HEK293 (cell line): ENCODE results near the gene GPR155.

Source experiments
- CTCF ChIA-PET: fragments of 350-600 bp; formaldehyde crosslinking; extraction: SDS; loops from one replicate; lab custom pipeline; 2021; ENCODE audit warnings: antibody characterized with exemption; lab: Yijun Ruan, JAX
- POLR2A ChIA-PET: fragments of 300-600 bp; formaldehyde crosslinking; extraction: SDS; loops from one replicate; lab custom pipeline; 2020; ENCODE audit warnings: antibody characterized with exemption, inconsistent platforms; lab: Yijun Ruan, JAX
- H3K27ac ChIP-seq: fragments of 200-500 bp; sonication (Bioruptor generic); 2 replicates; pipeline ENCODE4 v1.5.1; 2014; ENCODE audit warnings: low read depth, low read length, control low read depth, inconsistent platforms; ENCODE audit errors: extremely low read depth
- H3K36me3 ChIP-seq, 2 experiments: fragments of 200-500 bp in 1 of 2; sonication (Bioruptor generic) in 1 of 2; 1 replicate in 1 of 2; 2 replicates in 1 of 2; pipeline ENCODE4 v1.5.1; 2014 to 2017; ENCODE audit warnings: inconsistent platforms in 2 of 2, low read length in 2 of 2; ENCODE audit not compliant: control insufficient read depth in 2 of 2, insufficient read depth in 1 of 2
- H3K4me1 ChIP-seq: fragments of 200-500 bp; sonication (Bioruptor generic); 2 replicates; pipeline ENCODE4 v1.5.1; 2014; ENCODE audit warnings: mild to moderate bottlenecking, low read length, inconsistent platforms; ENCODE audit not compliant: control insufficient read depth, insufficient read depth
- H3K4me3 ChIP-seq: 2 replicates; pipeline ENCODE4 v1.5.1; 2011; ENCODE audit warnings: low read depth, mild to moderate bottlenecking, control low read depth, low read length, moderate library complexity
- H3K9me3 ChIP-seq: fragments of 200-500 bp; sonication (Bioruptor generic); 2 replicates; pipeline ENCODE4 v1.5.1; 2014; ENCODE audit warnings: low read depth, low read length, inconsistent platforms; ENCODE audit not compliant: control insufficient read depth, insufficient read depth
- BCL11A ChIP-seq: fragments of 450-650 bp; formaldehyde crosslinking; IDR thresholded peaks from 2 replicates; pipeline ENCODE4 v1.5.1; 2016; ENCODE audit warnings: low read depth, missing biosample characterization, missing genetic modification characterization
- HOXC10 ChIP-seq: sonication (generic); formaldehyde crosslinking; IDR thresholded peaks from 2 replicates; pipeline ENCODE4 v1.8.1; 2023; ENCODE audit warnings: mild to moderate bottlenecking, missing genetic modification reagents
- KLF8 ChIP-seq: fragments of 450-650 bp; formaldehyde crosslinking; IDR thresholded peaks from 2 replicates; pipeline ENCODE4 v1.5.1; 2016; ENCODE audit warnings: missing biosample characterization, missing genetic modification characterization
- YY1 ChIP-seq: fragments of 450-650 bp; formaldehyde crosslinking; IDR thresholded peaks from 2 replicates; pipeline ENCODE4 v1.5.1; 2018; ENCODE audit warnings: missing biosample characterization, missing genetic modification characterization
- ZFP69B ChIP-seq: fragments of 450-650 bp; formaldehyde crosslinking; IDR thresholded peaks from 2 replicates; pipeline ENCODE4 v1.5.1; 2016; ENCODE audit warnings: missing biosample characterization, missing genetic modification characterization
- ZNF114 ChIP-seq: fragments of 450-650 bp; formaldehyde crosslinking; IDR thresholded peaks from 2 replicates; pipeline ENCODE4 v1.5.0; 2017; ENCODE audit warnings: missing biosample characterization, missing genetic modification characterization
- ZNF155 ChIP-seq: fragments of 450-650 bp; formaldehyde crosslinking; IDR thresholded peaks from 2 replicates; pipeline ENCODE4 v1.5.1; 2016; ENCODE audit warnings: missing biosample characterization, missing genetic modification characterization
- ZNF223 ChIP-seq: fragments of 450-650 bp; formaldehyde crosslinking; IDR thresholded peaks from 2 replicates; pipeline ENCODE4 v1.5.1; 2016; ENCODE audit warnings: missing biosample characterization, missing genetic modification characterization
- ZNF292 ChIP-seq: fragments of 450-650 bp; formaldehyde crosslinking; IDR thresholded peaks from 2 replicates; pipeline ENCODE4 v1.5.1; 2016; ENCODE audit warnings: low read depth, missing biosample characterization, missing genetic modification characterization, borderline replicate concordance
- ZNF354C ChIP-seq: fragments of 450-650 bp; formaldehyde crosslinking; IDR thresholded peaks from 2 replicates; pipeline ENCODE4 v1.5.1; 2016; ENCODE audit warnings: missing biosample characterization, missing genetic modification characterization, low read depth, borderline replicate concordance
- ZNF548 ChIP-seq: fragments of 450-650 bp; formaldehyde crosslinking; IDR thresholded peaks from 2 replicates; pipeline ENCODE4 v1.5.1; 2016; ENCODE audit warnings: missing biosample characterization, missing genetic modification characterization
- ZNF561 ChIP-seq: fragments of 450-650 bp; IDR thresholded peaks from 2 replicates; pipeline ENCODE4 v1.5.1; 2018; ENCODE audit warnings: missing biosample characterization, missing genetic modification characterization, borderline replicate concordance
- ZNF677 ChIP-seq: fragments of 450-650 bp; IDR thresholded peaks from 2 replicates; pipeline ENCODE4 v1.5.0; 2018; ENCODE audit warnings: missing biosample characterization, mild to moderate bottlenecking, missing genetic modification characterization, moderate library complexity
- ZNF776 ChIP-seq: fragments of 450-650 bp; formaldehyde crosslinking; IDR thresholded peaks from 2 replicates; pipeline ENCODE4 v1.5.0; 2017; ENCODE audit warnings: missing biosample characterization, missing genetic modification characterization, borderline replicate concordance
- ZXDB ChIP-seq: fragments of 450-650 bp; formaldehyde crosslinking; IDR thresholded peaks from 2 replicates; pipeline ENCODE4 v1.5.1; 2016; ENCODE audit warnings: missing biosample characterization, missing genetic modification characterization
- TF ChIP-seq, protein P1 (sequence below): fragments of 450-650 bp; formaldehyde crosslinking; IDR thresholded peaks from 2 replicates; pipeline ENCODE4 v1.5.1; 2016; ENCODE audit warnings: missing biosample characterization, missing genetic modification characterization
- TF ChIP-seq, protein P2 (sequence below): fragments of 450-650 bp; formaldehyde crosslinking; conservative IDR thresholded peaks from 2 replicates; pipeline ENCODE4 v1.5.1; 2016; ENCODE audit warnings: low read depth, missing biosample characterization, missing genetic modification characterization
- TF ChIP-seq, protein P3 (sequence below): fragments of 450-650 bp; formaldehyde crosslinking; IDR thresholded peaks from 2 replicates; pipeline ENCODE4 v1.5.1; 2016; ENCODE audit warnings: missing biosample characterization, missing genetic modification characterization

Gene GPR155

DNA sequence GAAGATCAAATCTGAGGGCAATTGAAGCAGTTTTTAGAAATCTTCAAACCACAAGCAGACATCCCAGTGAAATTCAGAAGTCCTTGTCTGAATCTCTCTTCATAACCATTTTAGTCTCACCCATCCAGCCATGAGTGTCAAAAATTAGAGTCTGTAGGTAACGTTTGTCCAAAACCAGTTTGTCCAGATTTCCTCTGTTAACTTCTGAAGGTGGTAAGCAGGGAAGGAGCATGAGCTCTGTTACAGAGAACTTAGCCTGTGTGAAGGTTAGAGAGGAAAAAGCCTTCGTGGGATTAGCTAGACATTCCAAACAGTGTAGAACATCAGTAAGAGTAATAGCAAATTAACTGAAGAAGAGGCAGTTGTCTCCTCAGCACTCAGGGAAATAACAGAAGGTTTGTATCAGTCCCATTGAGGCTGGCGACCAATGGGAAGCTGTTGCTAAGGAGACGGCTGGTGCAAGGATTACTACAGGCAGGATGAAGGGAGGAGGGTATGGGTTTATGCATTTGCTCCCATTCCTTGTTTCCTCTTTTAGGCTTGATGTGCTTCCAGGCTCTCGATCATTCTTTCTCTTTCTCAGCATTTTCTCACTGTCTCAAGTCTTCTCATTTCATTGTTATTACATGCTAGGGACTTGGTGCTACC is 8.7 kb upstream of the GPR155 start:
- Histone ChIP-seq H3K27ac (no peak overlapping the region), H3K36me3 (no peaks in the 10 kb centered on the region), H3K9me3 (no peaks in the 10 kb centered on the region), H3K4me1 (no peaks in the 10 kb centered on the region), H3K4me3 (no peak overlapping the region)
- ChIA-PET CTCF (interaction anchor here (0.6 kb wide), 1 partner anchor 368 kb away, joined by 3 read pairs; no protein-coding TSS in a partner anchor), POLR2A (no interaction called here)
- no peak for TF ChIP-seq ZNF292 (tag by site-specific recombination)
- no peak for TF ChIP-seq HOXC10 (CRISPR knock-in tag)
- TF ChIP-seq ZNF354C (tag by site-specific recombination), result no peak
- TF ChIP-seq ZNF561 (tag by site-specific recombination), result no peak
- no peak for TF ChIP-seq ZFP69B (tag by site-specific recombination)
- no peak for TF ChIP-seq ZNF155
- no peak for TF ChIP-seq BCL11A (tag by site-specific recombination)
- TF ChIP-seq, protein P1, sequence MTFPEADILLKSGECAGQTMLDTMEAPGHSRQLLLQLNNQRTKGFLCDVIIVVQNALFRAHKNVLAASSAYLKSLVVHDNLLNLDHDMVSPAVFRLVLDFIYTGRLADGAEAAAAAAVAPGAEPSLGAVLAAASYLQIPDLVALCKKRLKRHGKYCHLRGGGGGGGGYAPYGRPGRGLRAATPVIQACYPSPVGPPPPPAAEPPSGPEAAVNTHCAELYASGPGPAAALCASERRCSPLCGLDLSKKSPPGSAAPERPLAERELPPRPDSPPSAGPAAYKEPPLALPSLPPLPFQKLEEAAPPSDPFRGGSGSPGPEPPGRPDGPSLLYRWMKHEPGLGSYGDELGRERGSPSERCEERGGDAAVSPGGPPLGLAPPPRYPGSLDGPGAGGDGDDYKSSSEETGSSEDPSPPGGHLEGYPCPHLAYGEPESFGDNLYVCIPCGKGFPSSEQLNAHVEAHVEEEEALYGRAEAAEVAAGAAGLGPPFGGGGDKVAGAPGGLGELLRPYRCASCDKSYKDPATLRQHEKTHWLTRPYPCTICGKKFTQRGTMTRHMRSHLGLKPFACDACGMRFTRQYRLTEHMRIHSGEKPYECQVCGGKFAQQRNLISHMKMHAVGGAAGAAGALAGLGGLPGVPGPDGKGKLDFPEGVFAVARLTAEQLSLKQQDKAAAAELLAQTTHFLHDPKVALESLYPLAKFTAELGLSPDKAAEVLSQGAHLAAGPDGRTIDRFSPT (tag by site-specific recombination), result no peak
- TF ChIP-seq, protein P2, sequence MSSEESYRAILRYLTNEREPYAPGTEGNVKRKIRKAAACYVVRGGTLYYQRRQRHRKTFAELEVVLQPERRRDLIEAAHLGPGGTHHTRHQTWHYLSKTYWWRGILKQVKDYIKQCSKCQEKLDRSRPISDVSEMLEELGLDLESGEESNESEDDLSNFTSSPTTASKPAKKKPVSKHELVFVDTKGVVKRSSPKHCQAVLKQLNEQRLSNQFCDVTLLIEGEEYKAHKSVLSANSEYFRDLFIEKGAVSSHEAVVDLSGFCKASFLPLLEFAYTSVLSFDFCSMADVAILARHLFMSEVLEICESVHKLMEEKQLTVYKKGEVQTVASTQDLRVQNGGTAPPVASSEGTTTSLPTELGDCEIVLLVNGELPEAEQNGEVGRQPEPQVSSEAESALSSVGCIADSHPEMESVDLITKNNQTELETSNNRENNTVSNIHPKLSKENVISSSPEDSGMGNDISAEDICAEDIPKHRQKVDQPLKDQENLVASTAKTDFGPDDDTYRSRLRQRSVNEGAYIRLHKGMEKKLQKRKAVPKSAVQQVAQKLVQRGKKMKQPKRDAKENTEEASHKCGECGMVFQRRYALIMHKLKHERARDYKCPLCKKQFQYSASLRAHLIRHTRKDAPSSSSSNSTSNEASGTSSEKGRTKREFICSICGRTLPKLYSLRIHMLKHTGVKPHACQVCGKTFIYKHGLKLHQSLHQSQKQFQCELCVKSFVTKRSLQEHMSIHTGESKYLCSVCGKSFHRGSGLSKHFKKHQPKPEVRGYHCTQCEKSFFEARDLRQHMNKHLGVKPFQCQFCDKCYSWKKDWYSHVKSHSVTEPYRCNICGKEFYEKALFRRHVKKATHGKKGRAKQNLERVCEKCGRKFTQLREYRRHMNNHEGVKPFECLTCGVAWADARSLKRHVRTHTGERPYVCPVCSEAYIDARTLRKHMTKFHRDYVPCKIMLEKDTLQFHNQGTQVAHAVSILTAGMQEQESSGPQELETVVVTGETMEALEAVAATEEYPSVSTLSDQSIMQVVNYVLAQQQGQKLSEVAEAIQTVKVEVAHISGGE (tag by site-specific recombination), result no peak
- TF ChIP-seq ZNF223 (tag by site-specific recombination), result no peak
- no peak for TF ChIP-seq ZNF776 (tag by site-specific recombination)
- TF ChIP-seq, protein P3, sequence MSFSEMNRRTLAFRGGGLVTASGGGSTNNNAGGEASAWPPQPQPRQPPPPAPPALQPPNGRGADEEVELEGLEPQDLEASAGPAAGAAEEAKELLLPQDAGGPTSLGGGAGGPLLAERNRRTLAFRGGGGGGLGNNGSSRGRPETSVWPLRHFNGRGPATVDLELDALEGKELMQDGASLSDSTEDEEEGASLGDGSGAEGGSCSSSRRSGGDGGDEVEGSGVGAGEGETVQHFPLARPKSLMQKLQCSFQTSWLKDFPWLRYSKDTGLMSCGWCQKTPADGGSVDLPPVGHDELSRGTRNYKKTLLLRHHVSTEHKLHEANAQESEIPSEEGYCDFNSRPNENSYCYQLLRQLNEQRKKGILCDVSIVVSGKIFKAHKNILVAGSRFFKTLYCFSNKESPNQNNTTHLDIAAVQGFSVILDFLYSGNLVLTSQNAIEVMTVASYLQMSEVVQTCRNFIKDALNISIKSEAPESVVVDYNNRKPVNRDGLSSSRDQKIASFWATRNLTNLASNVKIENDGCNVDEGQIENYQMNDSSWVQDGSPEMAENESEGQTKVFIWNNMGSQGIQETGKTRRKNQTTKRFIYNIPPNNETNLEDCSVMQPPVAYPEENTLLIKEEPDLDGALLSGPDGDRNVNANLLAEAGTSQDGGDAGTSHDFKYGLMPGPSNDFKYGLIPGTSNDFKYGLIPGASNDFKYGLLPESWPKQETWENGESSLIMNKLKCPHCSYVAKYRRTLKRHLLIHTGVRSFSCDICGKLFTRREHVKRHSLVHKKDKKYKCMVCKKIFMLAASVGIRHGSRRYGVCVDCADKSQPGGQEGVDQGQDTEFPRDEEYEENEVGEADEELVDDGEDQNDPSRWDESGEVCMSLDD (tag by site-specific recombination), result no peak
- no peak for TF ChIP-seq ZNF677 (tag by site-specific recombination)

DNA sequence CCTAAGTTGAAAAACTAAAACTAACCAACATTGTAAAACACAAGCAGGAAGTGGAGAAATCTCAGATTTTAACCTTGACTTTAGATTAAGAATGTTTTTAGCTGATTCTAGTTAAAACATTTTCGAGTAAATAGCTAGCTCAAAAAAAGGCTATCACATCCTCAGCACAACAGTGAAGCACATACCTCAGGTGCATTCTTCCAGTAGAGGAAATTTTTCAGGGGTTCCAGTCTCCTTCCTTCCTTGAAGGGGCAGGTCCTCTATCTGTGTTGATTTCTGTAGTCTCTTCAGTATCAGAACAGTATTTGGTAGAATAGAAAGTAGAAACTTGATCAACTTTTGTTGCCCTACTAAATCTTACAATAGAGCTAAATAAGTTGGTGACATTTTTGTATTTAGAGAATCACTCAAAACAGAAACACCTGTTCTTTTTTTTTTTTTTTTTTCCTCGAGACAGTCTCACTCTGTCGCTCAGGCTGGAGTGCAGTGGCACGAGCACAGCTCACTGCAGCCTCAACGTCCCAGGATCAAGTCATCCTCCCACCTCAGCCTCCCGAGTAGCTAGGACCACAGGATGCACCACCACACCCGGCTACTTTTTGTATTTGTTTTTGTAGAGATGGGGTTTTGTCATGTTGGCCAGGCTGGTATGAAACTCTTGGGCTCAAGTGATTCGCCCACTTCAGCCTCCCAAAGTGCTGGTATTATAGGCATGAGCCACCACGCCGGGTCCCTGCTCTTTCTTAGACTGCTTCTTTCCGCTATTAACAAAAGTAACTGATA is 6.9 kb upstream of the GPR155 start:
- ChIA-PET CTCF (interaction anchor here (0.9 kb wide), 1 partner anchor 31 kb away, joined by 3 read pairs; no protein-coding TSS in a partner anchor), POLR2A (no interaction called here)
- no peaks in the 10 kb centered on the region for H3K9me3 ChIP-seq
- no peaks in the 10 kb centered on the region for H3K4me1 ChIP-seq
- no peak overlapping the region for H3K27ac ChIP-seq
- no peaks in the 10 kb centered on the region for H3K36me3 ChIP-seq
- no peak for TF ChIP-seq BCL11A (tag by site-specific recombination)
- TF ChIP-seq KLF8, result no peak
- TF ChIP-seq ZNF548 (tag by site-specific recombination), result no peak
- no peak for TF ChIP-seq ZXDB
- TF ChIP-seq YY1 (tag by site-specific recombination), result no peak
- no peak for TF ChIP-seq ZNF114
- no peak overlapping the region for H3K4me3 ChIP-seq
